Activated naive CD4-positive, alpha-beta T cell treated with Interleukin-2 at 50 U/mL for 16 hours (primary cell): Measurements from ENCODE around the gene IMMP2L.

Experiments
- DNase-seq: peaks from one replicate; pipeline ENCODE4 v3.0.0-alpha.2; 2020

IMMP2L gene

GRCh38 chr7:111012799-111013675, 549.3 kb downstream of the IMMP2L start:
- peak; percentile 43 for DNase-seq

DNA sequence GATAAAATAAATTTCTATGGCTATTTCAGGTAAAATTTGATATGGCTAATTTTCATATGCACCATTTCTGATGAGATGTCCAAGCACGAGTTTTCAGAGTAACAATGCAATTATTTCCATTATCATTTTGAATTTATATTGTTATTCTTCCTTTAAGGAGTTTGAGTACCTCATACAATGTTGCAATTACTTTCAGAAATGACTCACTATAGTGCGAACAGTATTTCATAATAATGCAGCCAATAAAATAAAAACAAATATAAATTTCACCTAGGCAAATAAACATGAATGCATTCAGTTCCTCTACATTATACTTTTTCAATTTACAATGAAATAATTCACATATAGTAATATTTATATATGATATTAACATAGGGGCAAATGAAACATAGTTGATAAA, 550.1 kb downstream of the IMMP2L start:
- no peak for DNase-seq

GRCh38 chr7:111011520-111011919, 550.8 kb downstream of the IMMP2L start:
- peak; percentile 20 for DNase-seq

DNA sequence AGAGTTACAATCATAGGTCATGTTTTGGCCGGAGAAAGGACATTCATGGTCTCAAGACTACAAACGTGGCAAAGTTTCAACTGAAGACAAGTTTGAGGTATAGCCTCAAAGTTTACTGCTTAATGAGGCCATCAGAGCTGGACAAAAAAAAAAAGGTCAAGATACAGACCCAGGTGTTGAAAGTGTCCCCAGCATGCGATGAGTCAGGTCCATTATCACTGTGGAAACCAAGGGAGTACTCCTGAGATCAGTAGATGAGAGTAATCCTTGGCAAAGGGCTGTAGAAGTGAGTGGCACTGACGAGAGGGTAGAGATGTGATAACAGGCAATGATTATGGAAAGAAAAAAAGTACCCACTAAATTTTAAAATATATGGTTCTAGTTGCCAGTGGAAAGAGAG, 551.5 kb downstream of the IMMP2L start:
- no peak for DNase-seq

DNA sequence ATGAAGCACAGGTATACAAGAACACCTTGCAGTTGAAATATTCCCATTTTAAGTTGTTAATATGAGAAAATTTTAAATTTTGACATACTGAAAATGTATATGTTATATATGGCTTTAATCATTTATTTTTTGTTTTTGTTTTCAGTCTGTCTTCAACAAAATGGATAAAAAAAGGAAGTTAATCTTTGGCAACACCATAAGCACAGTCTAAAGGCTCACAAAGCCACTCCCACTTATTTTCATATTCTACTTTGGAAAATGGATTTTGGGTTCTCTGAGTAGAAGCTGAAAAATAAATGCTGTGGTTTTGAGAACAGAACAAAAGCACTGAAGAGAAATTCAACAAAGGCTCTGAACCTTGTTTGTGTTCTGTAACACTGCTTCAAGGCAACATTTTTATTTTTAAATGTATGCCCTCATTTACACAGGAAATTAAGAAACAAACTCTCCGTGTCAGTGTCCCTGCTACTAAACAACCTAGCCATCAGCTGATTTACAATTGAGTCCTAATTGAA, 552.7 kb downstream of the IMMP2L start:
- DNase-seq: no peak

DNA sequence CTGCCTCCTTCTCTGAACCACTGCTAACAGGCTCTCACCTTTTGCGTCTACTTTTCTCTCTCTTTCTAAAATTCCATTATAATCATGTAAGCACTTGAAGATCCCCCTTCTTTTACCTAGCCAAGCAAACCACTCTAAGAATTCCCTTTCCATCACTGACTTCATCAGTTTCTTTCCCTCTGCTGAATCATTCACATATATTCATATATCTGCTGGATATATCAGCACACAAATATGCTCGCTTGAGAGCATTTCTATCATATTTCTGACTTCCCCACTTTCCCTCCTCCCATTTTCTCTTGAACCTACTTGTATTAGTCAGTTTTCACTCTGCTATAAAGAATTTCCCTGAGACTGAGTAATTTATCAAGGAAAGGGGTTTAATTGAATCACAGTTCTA, 555.6 kb downstream of the IMMP2L start:
- no peak for DNase-seq

GRCh38 chr7:111006040-111006439, 556.3 kb downstream of the IMMP2L start:
- no peak for DNase-seq

GRCh38 chr7:111005445-111005844, 556.8 kb downstream of the IMMP2L start:
- no peak for DNase-seq

- DNase-seq: no peak
These were observed 557.9 kb downstream of the IMMP2L start for GRCh38 chr7:111004310-111004901.

- DNase-seq: no peak
These were observed 558.4 kb downstream of the IMMP2L start for GRCh38 chr7:111003883-111004282.

DNA sequence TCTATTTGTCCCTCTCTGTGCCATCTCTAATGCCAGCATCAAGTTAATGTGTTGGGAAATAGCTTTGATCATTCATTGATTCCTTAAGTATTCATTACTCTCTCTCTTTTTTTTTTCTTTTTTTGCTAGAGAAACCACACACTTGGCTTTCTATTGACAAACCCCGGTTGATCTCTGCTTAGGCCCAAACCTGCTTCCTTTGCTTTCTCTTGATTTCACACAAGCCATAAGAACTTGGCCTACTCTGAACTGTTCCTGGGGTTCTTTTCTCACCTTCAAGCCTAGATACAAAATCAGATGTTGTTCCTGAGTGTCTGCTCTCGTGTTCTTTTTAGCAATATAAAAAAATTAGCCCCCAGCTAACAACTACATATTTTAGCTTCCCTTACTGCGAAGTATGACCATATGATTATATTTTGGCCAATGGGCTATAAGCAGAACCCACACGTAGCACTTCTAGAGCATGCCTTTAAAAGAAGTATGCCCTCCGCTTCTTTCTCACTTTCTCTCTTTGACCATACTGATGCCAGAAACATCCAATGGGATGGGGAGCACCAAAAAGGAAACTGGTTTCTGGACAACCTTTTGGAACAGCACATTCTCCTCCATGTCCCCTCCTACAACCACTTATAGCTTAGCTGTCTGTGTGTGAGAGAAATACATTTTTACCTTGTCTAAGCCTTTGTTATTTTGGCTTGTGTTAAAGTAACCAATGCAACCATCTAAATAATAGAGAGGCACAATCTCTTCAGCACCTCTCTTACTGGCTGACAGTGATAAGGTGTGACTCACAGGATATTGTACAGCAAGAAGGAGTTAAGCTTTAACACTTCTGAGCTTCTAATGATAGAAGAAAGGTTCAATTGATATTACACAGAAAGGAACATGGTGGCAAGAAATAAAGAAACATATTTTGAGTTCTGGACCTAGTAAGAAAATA, 568.0 kb downstream of the IMMP2L start:
- no peak for DNase-seq

- no peak for DNase-seq
These were observed 573.3 kb downstream of the IMMP2L start for GRCh38 chr7:110988890-110989501.

- no peak for DNase-seq
These were observed 573.9 kb downstream of the IMMP2L start for GRCh38 chr7:110988348-110988747.

DNA sequence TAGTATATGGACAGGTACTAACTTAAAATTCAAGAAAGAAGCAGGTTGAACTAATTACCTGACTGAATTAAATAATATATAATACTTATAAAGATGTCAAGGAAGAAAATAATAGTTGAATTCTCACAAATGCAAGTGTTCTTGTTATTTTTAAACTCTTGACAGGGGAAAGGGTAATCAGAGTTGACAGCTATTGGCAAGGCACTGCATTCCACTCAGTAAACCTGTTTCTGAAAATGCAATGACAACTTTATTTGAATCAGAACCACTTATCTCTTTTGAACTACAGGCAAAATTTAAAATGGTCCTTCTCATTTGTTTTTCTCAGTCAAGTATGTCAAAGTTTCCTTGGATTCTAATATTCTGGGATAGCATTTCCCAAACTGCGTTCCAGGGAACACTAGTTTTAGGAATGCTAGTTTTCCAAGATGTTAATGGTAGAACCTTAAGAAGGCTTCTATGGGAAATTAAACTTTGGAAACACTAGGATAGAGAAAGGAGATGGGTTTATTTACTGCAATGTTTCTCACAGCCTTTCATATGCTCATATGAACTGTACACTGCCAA, 575.1 kb downstream of the IMMP2L start:
- DNase-seq: no peak

DNA sequence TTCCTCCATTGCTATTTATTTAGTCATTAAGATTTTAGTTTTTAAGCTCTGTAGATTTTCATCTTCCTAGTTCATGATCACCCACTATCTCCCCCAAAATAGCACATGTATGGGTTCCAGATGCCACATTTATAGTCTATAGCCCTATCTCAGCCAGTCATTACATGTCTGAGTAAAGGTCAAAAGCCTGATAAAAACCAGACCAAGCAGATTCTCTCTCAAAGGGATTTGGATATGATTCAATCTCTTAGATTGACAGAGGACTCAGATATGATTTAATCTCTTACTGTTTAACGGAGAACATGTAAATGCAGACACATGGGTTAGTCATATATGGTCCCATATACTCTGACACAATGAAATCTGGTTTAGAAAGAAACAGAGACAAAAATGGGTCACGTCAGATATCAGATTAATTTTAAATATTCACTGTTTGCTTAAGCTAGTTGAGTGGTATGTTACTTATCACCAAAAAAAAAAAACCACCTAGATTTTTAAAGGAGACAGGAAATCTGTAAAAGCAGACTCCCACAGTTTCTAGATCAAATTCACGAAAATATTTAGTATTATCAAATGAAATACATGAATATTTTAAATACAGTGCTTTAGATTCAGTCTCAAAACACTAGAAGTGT, 578.4 kb downstream of the IMMP2L start:
- DNase-seq: no peak

GRCh38 chr7:110977127-110977737, 585.1 kb downstream of the IMMP2L start:
- no peak for DNase-seq

GRCh38 chr7:110975486-110975885, 586.8 kb downstream of the IMMP2L start:
- DNase-seq: no peak

DNA sequence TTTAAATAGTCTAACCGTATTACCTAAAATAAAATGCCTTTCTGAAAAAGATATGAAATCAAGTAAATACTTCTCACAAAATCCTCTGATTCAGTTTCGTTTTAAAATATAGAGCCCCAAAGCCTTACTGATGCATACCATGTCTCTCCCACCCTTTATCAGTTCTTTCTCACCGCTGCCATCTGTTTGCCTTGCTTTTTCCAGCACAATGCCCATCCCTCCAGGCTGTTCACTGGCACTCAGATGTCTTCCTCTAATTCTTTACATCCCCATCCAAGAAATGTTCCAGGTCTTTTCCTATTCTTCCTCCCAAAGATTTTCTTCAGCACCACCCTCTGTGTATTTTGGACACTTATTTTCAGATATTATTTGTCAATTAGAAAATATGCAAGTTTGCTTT, 587.9 kb downstream of the IMMP2L start:
- DNase-seq: no peak

GRCh38 chr7:110973196-110973990, 588.9 kb downstream of the IMMP2L start:
- no peak for DNase-seq

DNA sequence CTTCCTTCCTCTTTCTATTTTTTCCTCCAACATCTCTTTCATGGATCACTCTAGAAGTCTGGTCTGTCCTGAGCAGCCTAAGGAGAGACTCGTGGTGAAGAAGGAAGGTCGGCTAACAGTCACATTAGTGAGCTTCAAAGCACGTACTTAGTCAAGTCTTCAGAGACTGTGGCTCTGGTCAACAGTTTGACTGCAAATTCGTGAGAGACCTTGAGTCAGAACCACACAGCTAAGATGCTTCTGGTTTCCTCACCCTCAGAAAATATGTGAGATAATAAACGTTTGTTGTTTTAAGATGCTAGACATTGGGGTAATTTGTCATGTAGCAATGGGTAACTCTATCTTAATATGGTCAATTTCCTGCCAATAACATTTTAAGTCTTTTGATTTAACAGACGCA, 597.5 kb downstream of the IMMP2L start:
- DNase-seq: no peak

DNA sequence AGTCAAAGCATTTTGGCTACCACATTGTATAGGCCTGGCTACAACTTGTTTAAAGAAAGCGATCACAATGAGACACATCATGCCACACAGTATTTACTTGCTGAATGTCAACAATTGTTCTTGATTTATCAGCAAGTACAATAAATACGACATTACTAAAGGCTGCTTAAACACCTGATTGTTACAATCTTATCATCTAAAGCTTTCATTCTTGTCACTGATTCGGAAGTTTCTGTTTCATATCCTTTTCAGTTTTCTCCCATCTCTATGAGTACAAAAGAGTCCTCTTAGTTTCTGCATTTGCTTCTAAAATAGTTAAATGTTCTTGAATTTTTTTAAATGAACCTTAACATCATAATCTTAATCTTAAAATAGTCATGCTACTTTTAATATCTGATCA, 599.5 kb downstream of the IMMP2L start:
- DNase-seq: no peak
